ENCODE data around the gene CKLF. TPM values are rescaled to one million over a fixed set of nuclear protein-coding genes. Genes with fewer than 3 reads are reported as not detected.

Gene CKLF
- total RNA-seq, 2 experiments from 2014 or later = 114 to 126 TPM

DNA sequence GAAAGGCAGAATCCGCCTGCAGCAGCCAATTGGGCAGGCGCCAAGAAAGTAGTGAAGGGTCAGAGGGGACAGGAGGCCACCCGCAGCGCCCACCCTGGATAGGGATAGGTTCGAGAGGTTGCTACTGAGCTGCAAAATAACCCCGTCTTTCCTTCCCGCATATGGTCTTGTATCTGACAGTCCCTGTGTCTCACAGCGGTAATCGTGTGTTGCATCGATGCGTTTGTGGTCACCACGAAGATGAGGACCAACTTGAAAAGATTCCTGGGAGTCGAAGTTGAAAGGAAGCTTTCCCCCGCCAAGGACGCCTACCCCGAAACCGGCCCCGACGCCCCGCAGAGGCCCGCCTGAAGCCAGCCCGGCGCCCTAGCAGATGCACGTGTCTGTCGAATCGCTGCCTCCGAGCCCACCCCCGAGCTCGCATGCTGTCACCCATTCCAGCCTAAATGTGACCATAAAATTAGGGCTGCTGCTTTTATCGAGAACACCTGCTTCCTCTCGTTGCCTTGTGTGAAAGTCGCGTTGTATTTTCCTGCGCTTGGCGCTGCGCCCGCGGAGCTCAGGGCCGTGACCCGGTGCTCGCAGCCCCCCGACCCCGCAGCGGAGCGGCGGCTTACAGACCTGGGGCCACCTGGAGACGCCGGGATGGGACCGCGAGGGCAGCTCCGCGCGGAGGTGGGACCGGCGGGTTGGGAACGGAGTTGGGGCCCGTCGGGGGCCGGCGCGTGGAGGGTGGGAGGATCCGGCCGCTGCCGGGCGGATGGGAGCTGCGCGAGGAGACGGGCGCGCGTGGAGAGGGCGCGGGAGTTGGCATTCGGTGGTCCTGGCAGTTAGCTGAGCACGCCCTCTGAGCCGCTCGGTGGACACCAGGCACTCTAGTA is 26.5 kb downstream of the CKLF start, which contains the start of gene CMTM2:
CMTM2 (plus strand) TSS at position 813 of the 881 bp plus-strand sequence. CDS start 145 bp downstream, outside the sequence.
- CTCF ChIA-PET = interaction anchor here (1.1 to 3.5 kb wide), 4 partner anchors 11 to 172 kb away, joined by 3 to 17 read pairs (median 4); no protein-coding TSS in a partner anchor
- H3K27ac Mint-ChIP-seq = no peak within 1 kb of the TSS
- H3K9me3 Mint-ChIP-seq = no peaks in the 10 kb centered on the region
- H3K36me3 Mint-ChIP-seq (ENCODE audit: low read depth) = no peaks in the 10 kb centered on the region
- intact Hi-C loops (cut with micrococcal nuclease) = no loop called here
- H3K27me3 Mint-ChIP-seq (ENCODE audit: low read depth) = peaks cover 29% of the 10 kb centered on the region
- DNase-seq = no peak
- peaks cover 15% of the 10 kb centered on the region for H3K4me1 Mint-ChIP-seq (ENCODE audit: low read depth)
- peak within 1 kb of the TSS; percentile 52 for H3K4me3 Mint-ChIP-seq

DNA sequence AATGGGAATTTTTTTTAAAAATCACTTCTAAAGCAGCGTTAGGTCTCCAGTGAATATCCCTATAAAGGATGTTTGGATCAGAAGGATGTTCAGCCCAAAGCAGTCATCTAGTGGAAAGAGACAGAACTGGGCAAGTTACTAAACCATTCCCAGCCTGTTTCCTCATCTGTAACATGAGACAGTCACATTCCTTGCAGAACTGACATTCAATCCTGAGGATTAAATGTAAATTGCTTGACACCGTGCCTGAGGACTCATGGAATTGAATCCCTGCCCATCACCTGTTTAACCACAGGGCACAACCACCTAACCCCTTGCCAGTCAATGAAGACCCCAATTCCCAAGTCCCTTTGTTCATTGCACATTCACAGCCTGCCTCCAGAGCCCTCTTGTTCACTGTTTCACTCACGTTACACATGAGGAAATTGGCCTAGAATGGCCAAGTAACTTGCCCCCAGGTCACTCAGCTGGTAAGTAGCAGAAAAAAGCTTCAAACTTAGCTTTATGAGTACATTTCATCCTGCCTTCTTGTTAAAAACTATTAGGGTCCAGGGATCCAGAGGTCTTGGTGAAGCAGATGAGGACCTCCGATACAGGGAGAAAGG is 28.3 kb downstream of the CKLF start:
- H3K36me3 Mint-ChIP-seq (ENCODE audit: low read depth) = no peaks in the 10 kb centered on the region
- intact Hi-C loops (cut with micrococcal nuclease) = no loop called here
- peaks cover 29% of the 10 kb centered on the region for H3K27me3 Mint-ChIP-seq (ENCODE audit: low read depth)
- CTCF ChIA-PET = interaction anchor here (0.8 to 3.5 kb wide), 5 partner anchors 9 to 101 kb away, joined by 3 to 17 read pairs (median 3); no protein-coding TSS in a partner anchor
- DNase-seq = no peak
- no peaks in the 10 kb centered on the region for H3K9me3 Mint-ChIP-seq
- H3K4me3 Mint-ChIP-seq = no peak overlapping the region
- peaks cover 15% of the 10 kb centered on the region for H3K4me1 Mint-ChIP-seq (ENCODE audit: low read depth)
- no peak overlapping the region for H3K27ac Mint-ChIP-seq

DNA sequence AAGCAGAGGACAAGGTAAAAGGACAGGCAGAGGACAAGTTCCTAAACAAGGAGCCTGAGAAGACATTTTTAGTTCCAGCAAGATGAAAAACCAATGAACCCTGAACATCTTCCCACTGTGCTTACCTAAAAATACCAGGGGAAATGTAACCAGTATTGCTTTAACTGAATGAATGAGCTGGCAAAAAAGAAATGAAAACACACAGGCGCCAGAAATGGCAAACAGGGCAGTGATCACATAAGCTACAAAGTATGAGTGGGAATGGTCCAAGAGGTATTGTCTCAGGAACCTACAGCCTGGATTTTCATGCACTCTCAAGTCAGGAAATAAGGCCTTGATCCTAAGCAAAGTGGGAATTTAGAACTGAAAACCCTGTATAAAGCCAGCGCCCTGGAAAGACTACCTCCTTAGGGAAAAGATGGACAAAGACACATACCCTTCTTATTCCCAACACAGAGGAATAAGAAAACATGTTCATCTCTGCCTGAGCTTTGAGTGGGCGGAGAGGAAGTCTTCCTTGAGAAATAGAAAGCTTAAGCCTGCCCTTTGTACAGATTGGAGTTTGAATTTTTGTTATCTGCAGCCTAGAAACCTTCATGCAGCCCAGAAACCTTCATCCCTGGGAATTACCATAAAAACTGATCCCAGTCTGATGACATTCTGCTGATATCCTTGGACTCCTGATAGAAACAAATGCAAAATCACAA is 29.0 kb downstream of the CKLF start:
- CTCF ChIA-PET = interaction anchor here (0.7 to 3.5 kb wide), 5 partner anchors 8 to 102 kb away, joined by 3 to 17 read pairs (median 4); no protein-coding TSS in a partner anchor
- peaks cover 17% of the 10 kb centered on the region for H3K4me1 Mint-ChIP-seq (ENCODE audit: low read depth)

DNA sequence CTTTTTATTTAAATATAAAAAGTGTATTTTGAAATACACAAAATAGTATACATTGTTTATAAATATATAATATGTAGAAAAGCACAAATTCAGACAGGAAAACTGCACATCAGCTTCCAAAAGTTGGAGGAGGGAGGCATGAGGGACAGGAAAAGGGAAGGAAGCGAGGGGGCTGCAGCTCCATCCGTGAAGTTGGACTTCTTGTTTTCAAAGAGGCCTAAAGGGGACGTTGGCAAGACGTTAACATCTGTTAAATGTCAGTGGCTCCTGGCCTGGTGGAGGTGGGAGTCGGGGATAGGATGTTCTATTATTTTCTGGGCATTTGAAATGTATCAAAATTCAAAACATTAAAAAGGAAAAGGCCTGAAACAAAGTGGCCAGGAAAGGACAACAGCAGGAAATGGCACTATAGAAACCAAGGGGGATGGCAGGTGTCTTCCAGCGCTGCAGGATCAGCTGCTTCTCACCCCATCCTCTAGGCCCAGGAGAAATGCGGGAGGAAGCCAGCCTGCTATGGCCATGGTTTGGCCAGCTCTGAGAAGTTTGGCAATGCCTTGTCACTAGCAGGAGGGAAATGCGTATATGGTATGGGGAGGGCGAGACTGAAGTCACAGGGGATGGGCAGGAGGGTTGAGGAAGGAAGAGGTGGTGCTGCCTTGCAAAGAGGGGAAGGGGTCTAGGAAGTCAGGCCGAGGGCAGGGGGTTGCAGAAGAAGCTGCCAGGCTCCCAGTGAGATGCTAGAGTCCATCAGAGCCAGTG is 33.3 kb downstream of the CKLF start:
- no peak for DNase-seq
- Mint-ChIP-seq H3K27me3 (ENCODE audit: low read depth) (peaks cover 3% of the 10 kb centered on the region), H3K27ac (no peak overlapping the region), H3K36me3 (ENCODE audit: low read depth) (no peaks in the 10 kb centered on the region), H3K9me3 (no peaks in the 10 kb centered on the region), H3K4me3 (no peak overlapping the region), H3K4me1 (ENCODE audit: low read depth) (peaks cover 34% of the 10 kb centered on the region)
- intact Hi-C loops (cut with micrococcal nuclease) = loop anchor here (5.0 kb wide), 1 partner anchor 228 kb away; no protein-coding TSS in a partner anchor
- CTCF ChIA-PET = interaction anchor here (0.6 to 1.3 kb wide), 3 partner anchors 13 to 179 kb away, joined by 3 to 7 read pairs (median 5); no protein-coding TSS in a partner anchor

More for the DNA sequence above, 29.0 kb downstream of the CKLF start:
- no peaks in the 10 kb centered on the region for H3K9me3 Mint-ChIP-seq
- no peak for DNase-seq
- H3K27ac Mint-ChIP-seq = no peak overlapping the region
- no peaks in the 10 kb centered on the region for H3K36me3 Mint-ChIP-seq (ENCODE audit: low read depth)
- no peak overlapping the region for H3K4me3 Mint-ChIP-seq
- intact Hi-C loops (cut with micrococcal nuclease) = no loop called here
- H3K27me3 Mint-ChIP-seq (ENCODE audit: low read depth) = peaks cover 29% of the 10 kb centered on the region

DNA sequence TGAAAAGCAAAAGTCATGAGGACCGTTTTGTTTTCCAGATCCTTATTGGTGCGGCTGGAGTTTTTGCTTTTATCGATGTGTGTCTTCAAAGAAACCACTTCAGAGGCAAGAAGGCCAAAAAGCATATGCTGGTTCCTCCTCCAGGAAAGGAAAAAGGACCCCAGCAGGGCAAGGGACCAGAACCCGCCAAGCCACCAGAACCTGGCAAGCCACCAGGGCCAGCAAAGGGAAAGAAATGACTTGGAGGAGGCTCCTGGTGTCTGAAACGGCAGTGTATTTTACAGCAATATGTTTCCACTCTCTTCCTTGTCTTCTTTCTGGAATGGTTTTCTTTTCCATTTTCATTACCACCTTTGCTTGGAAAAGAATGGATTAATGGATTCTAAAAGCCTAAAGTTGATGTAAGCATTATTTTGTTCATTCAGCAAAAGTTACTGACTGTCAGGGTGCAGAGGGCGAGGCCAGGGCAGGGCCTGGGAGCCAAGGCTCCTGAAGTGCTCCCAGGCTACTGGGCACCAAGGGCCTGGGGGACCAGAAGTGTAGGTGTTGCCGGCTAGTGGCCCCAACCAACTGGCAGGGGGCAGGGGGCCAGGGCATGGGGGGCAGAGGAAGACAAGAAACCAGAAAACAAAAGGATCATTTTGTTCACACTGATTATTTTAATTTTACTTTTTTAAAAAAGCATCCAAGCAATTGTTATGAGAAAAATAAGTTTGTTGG is 35.7 kb downstream of the CKLF start:
- Mint-ChIP-seq H3K4me1 (ENCODE audit: low read depth) (peaks cover 32% of the 10 kb centered on the region), H3K27me3 (ENCODE audit: low read depth) (no peaks in the 10 kb centered on the region), H3K27ac (no peak overlapping the region), H3K9me3 (no peaks in the 10 kb centered on the region), H3K36me3 (ENCODE audit: low read depth) (no peaks in the 10 kb centered on the region), H3K4me3 (no peak overlapping the region)
- intact Hi-C loops (cut with micrococcal nuclease) = loop anchor here (5.0 kb wide), 1 partner anchor 231 kb away; no protein-coding TSS in a partner anchor
- CTCF ChIA-PET = interaction anchor here (0.6 to 3.0 kb wide), 8 partner anchors 8 to 182 kb away, joined by 3 to 31 read pairs (median 6); partner anchors contain the start of gene CMTM2
- no peak for DNase-seq

DNA sequence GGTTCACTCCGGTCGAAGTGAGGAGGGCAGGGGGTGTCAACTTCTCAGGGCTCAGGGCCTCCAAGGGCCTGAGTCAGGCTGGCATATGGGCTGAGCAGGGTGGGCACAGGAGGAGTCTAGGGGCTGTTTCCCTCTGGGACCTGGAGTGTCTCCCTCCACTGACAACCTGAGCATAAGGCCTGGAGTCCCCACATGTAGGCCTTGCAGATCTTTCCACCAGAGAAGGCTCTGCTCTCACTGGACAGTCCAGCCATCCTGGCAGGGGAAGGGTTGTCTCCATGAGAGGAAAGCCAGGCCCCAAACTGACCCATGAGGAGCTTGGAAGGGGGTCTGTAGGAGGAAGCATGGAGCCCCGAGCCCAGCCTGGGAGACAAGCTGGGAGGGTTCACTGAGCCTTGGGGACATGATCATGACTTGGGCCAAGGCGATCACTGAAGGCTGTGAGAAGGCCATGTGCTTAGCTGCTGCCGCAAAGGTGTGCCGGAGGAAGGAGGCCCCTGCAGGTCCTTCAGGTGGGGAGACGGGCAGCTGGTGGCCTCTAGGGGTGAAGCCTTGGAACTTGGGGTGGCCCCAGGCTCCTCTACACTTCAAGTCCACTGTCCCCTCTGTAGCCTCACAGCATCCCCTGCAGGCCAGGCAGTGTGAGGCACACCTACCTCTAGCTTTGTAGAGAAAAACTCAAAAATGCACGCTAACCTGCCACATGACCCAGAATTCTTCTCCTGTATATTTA is 36.8 kb downstream of the CKLF start:
- Mint-ChIP-seq H3K4me3 (peak overlapping the region; percentile 50), H3K9me3 (no peaks in the 10 kb centered on the region), H3K36me3 (ENCODE audit: low read depth) (no peaks in the 10 kb centered on the region), H3K27ac (no peak overlapping the region), H3K4me1 (ENCODE audit: low read depth) (peaks cover 32% of the 10 kb centered on the region), H3K27me3 (ENCODE audit: low read depth) (no peaks in the 10 kb centered on the region)
- DNase-seq = peak; percentile 88
- CTCF ChIA-PET = interaction anchor here (0.8 to 3.0 kb wide), 19 partner anchors 9 to 183 kb away, joined by 3 to 31 read pairs (median 5); partner anchors contain the start of genes CKLF, CMTM1, CMTM2 and CMTM3
- intact Hi-C loops (cut with micrococcal nuclease) = loop anchor here (1.0 to 5.0 kb wide), 8 partner anchors 27 to 232 kb away; no protein-coding TSS in a partner anchor

DNA sequence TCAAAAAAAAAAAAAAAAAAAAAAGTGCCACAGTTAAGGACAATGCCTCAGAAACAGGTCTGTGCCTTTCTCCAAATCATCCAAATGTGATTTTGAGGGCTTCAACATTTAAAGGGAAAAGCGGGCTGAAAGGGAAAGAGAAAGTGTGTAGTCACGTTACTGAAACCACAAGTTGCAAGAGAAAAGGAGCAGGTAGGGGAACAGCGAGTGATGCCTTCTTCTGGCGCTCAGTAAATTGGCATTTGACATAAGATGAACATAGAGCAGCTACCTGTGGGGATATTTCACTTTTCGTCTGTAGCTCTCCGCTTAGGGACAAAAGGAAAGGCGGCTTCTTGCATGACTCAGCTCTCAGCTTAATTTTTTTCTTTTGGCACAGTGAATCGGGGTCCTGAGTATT is 37.9 kb downstream of the CKLF start:
- H3K4me1 Mint-ChIP-seq (ENCODE audit: low read depth) = peaks cover 32% of the 10 kb centered on the region
- intact Hi-C loops (cut with micrococcal nuclease) = loop anchor here (1.0 kb wide), 1 partner anchor 15 kb away; no protein-coding TSS in a partner anchor
- no peaks in the 10 kb centered on the region for H3K27me3 Mint-ChIP-seq (ENCODE audit: low read depth)
- H3K9me3 Mint-ChIP-seq = no peaks in the 10 kb centered on the region
- DNase-seq = peak; percentile 57
- no peaks in the 10 kb centered on the region for H3K36me3 Mint-ChIP-seq (ENCODE audit: low read depth)
- CTCF ChIA-PET = interaction anchor here (0.8 to 3.0 kb wide), 12 partner anchors 10 to 184 kb away, joined by 3 to 22 read pairs (median 6); partner anchors contain the start of genes CKLF, CMTM2 and CMTM3
- H3K27ac Mint-ChIP-seq = no peak overlapping the region
- H3K4me3 Mint-ChIP-seq = peak overlapping the region; percentile 52

DNA sequence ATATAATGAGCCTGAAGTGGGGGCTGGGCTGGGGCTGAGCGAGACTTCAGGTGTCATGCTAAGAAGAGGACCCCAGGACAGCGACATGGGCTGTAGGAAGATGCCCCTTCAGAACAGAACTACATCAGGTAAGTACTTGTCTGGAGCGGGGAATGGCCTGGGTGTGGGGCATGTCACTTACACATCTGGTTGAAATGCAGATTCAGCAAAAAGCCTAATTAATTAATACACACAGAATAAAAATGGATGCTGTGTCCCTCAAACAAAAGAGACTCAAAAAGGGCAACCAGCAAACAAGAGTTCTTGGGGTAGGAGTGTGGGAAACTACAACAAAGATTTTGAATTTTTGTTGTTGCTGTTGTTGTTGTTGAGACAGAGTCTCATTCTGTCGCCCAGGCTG is 38.6 kb downstream of the CKLF start:
- Mint-ChIP-seq H3K27ac (no peak overlapping the region), H3K4me3 (no peak overlapping the region), H3K27me3 (ENCODE audit: low read depth) (no peaks in the 10 kb centered on the region), H3K4me1 (ENCODE audit: low read depth) (peaks cover 30% of the 10 kb centered on the region), H3K36me3 (ENCODE audit: low read depth) (no peaks in the 10 kb centered on the region), H3K9me3 (no peaks in the 10 kb centered on the region)
- intact Hi-C loops (cut with micrococcal nuclease) = no loop called here
- DNase-seq = no peak
- CTCF ChIA-PET = interaction anchor here (0.6 to 3.0 kb wide), 8 partner anchors 10 to 277 kb away, joined by 3 to 22 read pairs (median 6); partner anchors contain the start of gene CMTM2

DNA sequence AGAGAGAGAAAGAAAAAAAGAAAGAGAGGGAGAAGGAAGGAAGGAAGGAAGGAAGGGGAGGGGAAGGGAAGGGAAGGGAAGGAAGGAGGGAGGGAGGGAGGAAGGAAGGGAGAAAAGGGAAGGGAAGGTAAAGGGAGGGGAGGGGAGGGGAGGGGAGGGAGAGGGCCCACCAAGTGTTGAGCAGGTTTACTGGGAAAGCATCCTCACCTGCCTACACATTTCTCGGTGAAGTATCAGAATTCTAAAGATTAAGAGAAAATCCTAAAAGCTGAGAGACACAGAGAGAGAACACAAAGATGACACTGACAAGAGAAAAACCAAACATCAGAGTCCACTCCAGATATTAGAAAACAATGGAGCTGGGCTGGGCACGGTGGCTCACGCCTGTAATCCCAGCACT is 39.9 kb downstream of the CKLF start:
- intact Hi-C loops (cut with micrococcal nuclease) = no loop called here
- no peak overlapping the region for H3K27ac Mint-ChIP-seq
- DNase-seq = no peak
- H3K27me3 Mint-ChIP-seq (ENCODE audit: low read depth) = no peaks in the 10 kb centered on the region
- CTCF ChIA-PET = no interaction called here
- H3K4me1 Mint-ChIP-seq (ENCODE audit: low read depth) = peaks cover 34% of the 10 kb centered on the region
- H3K4me3 Mint-ChIP-seq = no peak overlapping the region
- no peaks in the 10 kb centered on the region for H3K9me3 Mint-ChIP-seq
- H3K36me3 Mint-ChIP-seq (ENCODE audit: low read depth) = no peaks in the 10 kb centered on the region

DNA sequence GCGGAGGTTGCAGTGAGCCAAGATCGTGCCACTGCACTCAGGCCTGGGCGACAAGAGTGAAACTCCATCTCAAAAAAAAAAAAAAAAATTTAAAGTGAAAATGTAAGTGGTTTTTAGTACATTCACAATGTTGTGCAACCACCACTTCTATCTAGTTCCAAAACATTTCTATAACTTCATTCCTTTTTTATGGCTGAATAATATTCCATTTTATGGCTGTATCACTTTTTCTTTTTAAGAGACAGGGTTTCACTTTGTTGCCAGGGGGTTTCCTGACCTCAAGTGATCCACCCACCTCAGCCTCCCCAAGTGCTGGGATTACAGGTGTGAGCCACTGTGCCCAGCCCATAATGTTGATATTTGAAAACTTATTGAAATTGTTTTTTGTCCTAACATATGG is 40.4 kb downstream of the CKLF start:
- Mint-ChIP-seq H3K9me3 (no peaks in the 10 kb centered on the region), H3K4me1 (ENCODE audit: low read depth) (peaks cover 32% of the 10 kb centered on the region), H3K36me3 (ENCODE audit: low read depth) (no peaks in the 10 kb centered on the region), H3K27me3 (ENCODE audit: low read depth) (no peaks in the 10 kb centered on the region), H3K27ac (no peak overlapping the region), H3K4me3 (no peak overlapping the region)
- intact Hi-C loops (cut with micrococcal nuclease) = no loop called here
- no peak for DNase-seq
- CTCF ChIA-PET = no interaction called here
